ENCODE measurements around the gene FAM47A. TPM values are rescaled to one million over a fixed set of nuclear protein-coding genes. Genes with fewer than 3 reads are reported as not detected.

FAM47A gene
- total RNA-seq, result not detected in 2 replicates

DNA sequence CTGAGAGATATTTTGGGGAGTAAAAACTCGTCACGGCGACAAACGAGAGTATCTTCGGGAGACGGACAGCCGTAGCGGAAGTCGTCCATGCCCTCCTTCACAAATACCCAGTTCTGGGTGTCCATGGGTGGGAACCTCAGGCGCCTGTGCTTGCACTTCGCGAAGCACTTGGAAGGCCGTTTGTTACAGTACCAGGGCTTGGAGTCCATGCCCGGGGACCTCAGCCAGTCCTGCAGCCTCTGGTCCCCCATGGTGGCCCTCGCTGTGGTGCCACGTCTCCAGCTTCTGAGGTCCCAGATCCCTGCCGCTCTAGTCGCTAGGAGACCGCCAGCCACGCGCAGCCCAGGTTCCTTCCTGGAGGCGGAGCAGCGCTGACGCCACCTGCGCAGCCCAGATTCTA lies at the start of gene FAM47A:
FAM47A (minus strand) TSS at position 287 of the 400 bp plus-strand sequence; CDS start at position 251, 36 bp downstream.

